HG03045 (cell line): ENCODE data around the gene POLE.

Experiments
- ATAC-seq: cut with Tn5 transposase; IDR thresholded peaks from one replicate; pipeline ENCODE4 v1.9.1; 2021; ENCODE audit warnings: mild to moderate bottlenecking, moderate library complexity; ENCODE audit not compliant: unreplicated experiment

Gene POLE

DNA sequence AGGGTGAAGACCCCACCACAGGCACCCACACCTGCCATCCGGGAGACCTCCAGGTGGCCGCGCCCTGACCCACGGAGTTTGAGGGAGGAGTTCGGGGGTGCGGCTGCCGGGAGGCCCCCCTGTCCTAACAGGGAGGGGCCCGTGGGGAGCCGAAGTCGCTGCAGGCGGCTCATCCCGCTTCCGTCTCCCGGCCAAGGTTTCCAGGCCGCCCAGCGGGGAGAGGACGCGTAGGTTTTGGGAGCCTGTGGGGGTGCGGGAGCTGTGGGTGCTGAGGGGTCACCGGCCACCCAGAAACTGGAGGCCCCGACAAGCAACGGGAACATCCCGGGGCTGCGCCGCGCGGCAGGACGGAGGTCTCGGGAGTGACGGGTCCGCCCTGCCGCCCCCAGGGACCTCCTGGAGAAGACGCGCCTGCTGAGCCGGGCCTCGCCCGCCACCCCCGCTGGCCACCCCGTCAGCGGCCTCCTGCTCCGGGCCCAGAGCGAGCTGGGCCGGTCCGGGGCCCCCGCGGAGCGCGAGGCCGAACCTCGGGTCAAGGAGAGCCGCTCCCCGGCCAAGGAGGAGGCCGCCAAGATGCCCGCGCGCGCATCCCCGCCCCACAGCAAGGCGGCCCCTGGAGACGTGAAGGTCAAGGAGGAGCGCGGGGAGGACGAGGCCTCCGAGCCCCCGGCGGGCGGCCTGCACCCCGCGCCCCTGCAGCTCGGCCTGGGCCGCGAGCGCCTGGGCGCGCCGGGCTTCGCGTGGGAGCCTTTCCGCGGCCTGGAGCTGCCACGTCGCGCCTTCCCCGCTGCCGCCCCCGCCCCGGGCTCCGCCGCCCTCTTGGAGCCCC lies 104.3 kb downstream of the POLE start:
- ATAC-seq = no peak

DNA sequence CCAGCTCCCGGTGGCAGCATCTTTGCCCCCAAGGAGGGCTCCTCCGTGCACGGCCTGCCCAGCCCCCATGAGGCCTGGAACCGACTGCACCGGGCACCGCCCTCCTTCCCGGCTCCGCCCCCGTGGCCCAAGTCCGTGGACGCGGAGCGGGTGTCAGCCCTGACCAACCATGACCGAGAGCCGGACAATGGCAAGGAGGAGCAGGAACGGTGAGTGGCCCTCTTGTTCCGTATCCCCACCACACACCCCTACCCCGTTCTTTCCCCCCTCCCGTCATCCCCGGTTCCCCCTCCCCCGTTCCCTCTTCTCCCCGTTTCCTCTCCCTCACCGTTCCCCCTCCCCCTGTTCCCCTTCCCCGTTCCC lies 105.1 kb downstream of the POLE start:
- ATAC-seq = no peak

DNA sequence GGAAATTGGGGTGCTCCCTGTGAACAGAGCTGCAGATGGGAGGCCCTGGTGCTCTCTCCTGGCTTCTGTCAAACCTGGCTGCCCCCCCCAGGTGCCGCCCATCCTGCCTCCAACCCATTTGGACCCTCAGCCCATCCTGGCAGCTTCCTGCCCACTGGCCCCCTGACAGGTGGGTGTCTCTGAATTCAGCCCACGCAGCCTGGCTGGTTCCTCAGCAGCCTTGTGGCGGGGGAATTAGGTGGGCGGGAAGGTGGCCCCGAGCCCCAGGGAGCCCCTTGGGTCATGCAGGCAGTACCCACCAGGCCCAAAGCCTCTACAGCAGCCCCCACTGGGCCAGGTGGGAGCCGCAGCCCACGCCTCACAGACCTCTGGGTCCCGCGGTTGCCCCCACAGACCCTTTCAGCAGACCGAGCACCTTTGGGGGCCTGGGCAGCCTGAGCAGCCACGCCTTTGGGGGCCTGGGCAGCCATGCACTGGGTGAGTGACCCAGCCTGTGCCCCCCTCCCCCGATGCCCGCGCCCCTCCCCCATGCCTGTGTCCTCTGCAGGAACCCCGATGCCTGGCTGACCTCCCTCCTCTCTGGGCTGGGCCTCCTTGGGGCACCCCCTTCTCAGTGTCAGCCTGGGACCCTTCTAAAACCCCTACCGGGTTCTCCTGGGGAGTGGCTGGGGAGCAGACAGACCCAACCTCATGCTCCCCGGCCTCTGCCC lies 105.6 kb downstream of the POLE start:
- no peak for ATAC-seq

DNA sequence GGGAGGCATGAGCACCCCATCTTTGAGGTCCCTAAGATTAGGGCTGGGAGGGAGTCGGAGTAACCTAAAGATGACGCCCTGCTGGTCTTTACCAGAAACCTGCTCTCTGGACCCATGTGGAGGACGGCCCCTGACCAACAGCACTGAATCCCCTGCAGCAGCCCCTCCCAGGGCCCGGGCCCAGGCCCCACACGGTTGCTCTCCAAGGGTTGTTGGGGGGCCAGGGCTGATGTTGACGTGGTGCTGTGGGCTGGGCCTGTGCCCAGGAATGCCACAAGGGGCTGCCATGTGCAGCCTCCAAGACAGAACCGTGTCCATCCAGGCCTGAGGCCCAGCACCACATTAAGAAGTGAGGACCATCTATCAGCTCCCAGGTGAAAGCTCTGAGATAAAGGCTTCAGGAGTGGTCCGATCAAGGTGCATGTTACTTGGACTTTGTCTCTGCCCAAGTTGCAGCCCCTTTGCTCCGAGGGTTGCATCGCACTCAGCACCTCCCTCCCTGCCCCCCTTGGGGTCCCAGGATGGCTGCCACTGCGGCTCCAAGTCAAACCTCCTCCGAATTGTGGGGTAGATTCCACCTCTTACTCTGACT lies 106.3 kb downstream of the POLE start:
- no peak for ATAC-seq

DNA sequence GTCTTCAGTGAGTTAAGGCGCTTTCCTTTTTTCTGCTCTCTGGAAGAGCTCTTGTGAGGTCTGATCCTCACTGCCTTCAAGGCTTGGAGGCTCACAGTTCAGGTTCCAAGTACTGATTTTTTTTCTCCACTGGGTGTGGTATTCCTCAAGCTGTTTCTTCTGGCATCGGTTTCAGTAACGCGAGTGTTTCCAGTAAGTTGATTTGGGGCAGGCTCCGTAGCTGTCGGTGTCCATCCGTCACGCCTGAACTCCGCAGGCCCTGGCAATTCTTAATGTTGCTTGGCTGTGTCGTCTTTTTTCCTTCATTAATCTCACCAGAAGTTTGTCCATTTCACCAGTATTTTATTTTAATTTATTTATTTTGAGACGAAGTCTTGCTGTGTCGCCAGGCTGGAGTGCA lies 107.4 kb downstream of the POLE start:
- ATAC-seq = no peak

DNA sequence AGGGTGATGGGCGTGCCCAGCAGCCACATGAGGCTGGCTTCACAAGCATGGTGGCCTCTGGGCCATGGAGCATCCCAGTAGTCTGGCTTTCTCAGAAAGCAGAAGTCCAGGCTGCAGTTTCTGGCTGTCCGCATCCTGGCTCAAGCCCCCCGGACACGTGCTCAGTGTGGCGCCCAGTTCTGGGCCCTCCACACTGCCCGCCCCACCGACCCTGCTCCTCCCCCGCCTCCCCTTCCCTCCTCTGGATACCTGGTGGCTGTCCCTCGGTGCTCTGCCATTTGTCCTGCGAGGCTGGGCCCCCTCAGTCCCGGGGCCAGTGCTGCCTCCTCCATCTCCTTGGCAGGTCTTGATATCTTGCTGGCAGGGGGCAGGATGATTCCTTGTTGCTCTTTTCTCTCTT lies 108.3 kb downstream of the POLE start:
- ATAC-seq = no peak

DNA sequence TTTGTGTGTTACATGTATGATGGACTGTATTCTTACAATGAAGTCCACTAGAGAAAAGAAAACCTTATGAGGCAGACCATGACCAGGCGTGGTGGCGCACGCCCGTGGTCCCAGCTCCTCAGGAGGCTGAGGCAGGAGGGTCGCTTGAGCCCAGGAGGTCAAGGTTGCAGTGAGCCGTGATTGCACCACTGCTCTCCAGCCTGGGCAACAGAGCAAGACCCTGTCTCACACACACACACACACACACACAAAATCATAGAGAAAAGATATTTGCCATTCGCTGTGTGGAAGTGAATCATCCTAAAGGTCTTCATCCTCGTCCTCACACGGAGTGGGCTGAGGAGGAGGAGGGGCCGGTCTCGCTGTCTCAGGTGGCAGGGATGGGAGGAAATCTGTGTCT lies 109.0 kb downstream of the POLE start:
- no peak for ATAC-seq

DNA sequence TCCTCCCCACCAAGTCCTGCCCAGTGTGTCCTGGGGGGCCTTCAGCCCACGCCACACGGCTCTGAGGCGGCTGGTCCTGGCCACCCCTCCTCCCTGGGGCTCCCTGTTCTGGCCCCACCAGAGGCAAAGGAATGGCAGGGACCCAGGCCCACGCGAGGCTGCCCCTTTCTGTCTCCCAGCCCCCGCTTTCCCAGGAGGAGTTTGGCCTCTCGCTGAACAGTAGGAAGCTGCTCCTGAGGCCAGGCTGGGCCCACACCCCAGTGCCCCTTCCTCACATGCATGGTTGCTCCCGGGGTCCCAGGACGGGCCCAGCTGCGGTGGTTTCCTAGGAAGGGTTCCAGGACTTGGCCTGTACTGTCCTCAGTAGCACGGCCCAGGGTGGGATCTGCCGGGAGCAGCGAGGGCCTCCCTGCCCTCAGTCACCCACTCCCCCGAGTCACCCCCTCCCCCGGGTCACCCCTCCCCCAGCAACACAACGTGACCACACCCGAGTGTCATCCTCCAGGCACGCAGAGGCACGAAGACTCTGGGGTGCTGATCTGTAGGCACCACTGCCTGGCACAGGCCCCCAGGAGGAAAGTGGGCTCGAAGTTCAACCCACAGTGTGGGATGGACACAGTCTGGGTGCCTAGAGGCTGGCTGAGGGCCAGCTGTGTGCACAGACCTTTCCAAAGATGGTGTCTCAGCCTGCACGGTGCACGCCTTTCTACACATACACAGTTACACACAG lies 109.8 kb downstream of the POLE start:
- ATAC-seq = no peak

DNA sequence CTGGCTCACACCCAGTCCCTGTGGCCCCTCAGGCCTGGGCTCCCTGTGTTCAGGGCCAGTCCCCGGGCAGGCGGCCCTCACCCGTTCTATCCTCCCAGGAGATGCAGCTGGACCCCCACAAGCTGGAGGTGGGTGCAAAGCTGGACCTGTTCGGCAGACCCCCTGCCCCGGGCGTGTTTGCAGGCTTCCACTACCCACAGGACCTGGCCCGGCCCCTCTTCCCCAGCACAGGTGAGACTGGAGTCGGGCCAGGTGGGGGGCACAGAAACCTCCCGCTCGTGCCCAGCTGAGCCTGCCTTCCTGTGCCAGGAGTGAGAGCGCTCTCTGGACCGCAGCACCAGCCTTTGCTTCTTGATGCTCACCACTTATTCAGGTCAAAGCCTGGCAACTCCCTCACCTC lies 110.4 kb downstream of the POLE start:
- ATAC-seq = no peak

DNA sequence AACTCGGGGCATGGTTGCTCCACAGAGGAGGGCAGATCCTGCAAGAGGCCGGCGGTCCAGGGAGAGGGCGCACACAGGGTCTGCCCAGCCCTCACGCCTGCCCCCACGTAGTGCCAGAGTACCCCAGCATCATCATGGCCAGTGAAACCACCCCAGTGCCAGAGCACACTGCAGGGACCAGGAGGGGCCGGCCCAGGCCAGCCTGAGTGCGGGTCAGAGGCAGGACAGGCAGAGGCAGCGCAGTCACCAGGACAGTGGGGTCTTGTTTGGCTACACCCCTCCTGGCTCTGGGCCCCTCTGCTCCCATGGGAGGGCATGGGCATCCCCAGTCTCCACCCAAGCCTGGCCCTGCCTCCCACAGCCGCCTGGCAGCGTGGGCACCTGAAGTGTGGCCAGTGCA lies 111.5 kb downstream of the POLE start:
- ATAC-seq = no peak

DNA sequence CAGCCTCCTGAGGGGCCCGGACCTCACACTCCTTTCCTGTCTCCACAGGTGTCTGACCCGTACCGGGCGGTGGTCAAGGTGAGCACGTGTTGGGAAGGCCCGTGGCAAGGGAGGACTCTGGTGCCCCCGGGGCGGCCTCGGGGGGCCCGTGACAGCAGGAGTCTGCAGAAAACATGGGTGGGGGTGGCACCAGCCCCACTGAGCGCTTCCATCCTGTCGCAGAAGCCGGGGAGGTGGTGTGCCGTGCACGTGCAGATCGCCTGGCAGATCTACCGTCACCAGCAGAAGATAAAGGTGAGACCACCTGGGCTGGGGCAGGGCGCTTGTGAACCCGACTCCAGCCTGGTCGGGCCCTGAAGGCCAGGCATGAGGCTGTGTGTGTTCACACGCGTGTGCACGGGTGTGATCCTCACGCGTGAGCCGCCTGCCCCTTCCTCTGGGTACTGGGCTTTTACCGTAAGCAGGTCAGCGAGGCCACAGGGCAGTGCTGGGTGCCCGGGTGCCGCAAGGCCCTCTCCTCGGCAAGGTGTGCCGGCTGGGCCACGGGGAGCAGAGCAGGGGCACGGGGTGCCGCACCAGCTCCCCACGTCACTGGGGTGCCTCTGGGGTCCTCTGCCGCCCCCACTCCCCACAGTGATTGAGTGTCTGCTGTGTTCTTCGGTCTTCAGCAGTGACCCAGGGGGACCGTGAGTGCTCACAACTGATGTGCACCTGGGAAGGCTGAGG lies 112.7 kb downstream of the POLE start:
- ATAC-seq = no peak
